Suprapubic skin (tissue), 4 donors: ENCODE results near the gene PLPP1. TPM values are rescaled to one million over a fixed set of nuclear protein-coding genes. Genes with fewer than 3 reads are reported as not detected.

Source experiments
- DNase-seq, 2 donors: peaks; one replicate each; pipeline ENCODE4 v3.0.0-alpha.2; 2019; ENCODE audit warnings: low spot score in 2 of 2
- H3K27ac ChIP-seq: fragments of 200-600 bp; sonication (generic); one replicate; pipeline ENCODE4 v1.5.1; 2019
- H3K27me3 ChIP-seq: fragments of 200-600 bp; sonication (generic); one replicate; pipeline ENCODE4 v1.5.1; 2019
- H3K36me3 ChIP-seq: fragments of 200-600 bp; sonication (generic); one replicate; pipeline ENCODE4 v1.5.1; 2019
- H3K4me1 ChIP-seq: fragments of 200-600 bp; sonication (generic); one replicate; pipeline ENCODE4 v1.5.1; 2019
- H3K4me3 ChIP-seq: fragments of 200-600 bp; sonication (generic); one replicate; pipeline ENCODE4 v1.5.1; 2019; ENCODE audit warnings: mild to moderate bottlenecking
- H3K9me3 ChIP-seq: fragments of 200-600 bp; sonication (generic); one replicate; pipeline ENCODE4 v1.5.1; 2019
- CTCF ChIP-seq, 2 donors: fragments of 200-600 bp in 1 of 2; fragments of 450-650 bp in 1 of 2; sonication (generic) in 1 of 2; IDR thresholded peaks; one replicate each; pipeline ENCODE4 v1.5.1; 2016 to 2019; ENCODE audit warnings: antibody characterized with exemption in 2 of 2, mild to moderate bottlenecking in 1 of 2, moderate library complexity in 1 of 2
- EP300 ChIP-seq: sonication (generic); formaldehyde crosslinking; IDR thresholded peaks from one replicate; pipeline ENCODE4 v1.6.1; 2017; ENCODE audit warnings: antibody characterized with exemption
- POLR2A ChIP-seq, 2 donors: fragments of 450-650 bp; IDR thresholded peaks; one replicate each; pipeline ENCODE4 v1.6.1; 2017; ENCODE audit warnings: antibody characterized with exemption in 2 of 2, mild to moderate bottlenecking in 2 of 2, moderate library complexity in 2 of 2
- POLR2AphosphoS5 ChIP-seq, 3 donors: sonication (generic); formaldehyde crosslinking; IDR thresholded peaks; one replicate each; pipeline ENCODE4 v1.6.1; 2017; ENCODE audit warnings: antibody characterized with exemption in 3 of 3
- WGBS: methylation state at CpG from one replicate; pipeline ENCODE4 v1.1.5; 2018; 5-methylcytosine and 5-hydroxymethylcytosine counted together
- total RNA-seq, 4 donors: library from RNA; depleted of rRNA; stranded (reverse); fragments of >200 nt; gene quantifications; one replicate each; pipeline ENCODE4 v1.1.0, GENCODE V29; 2016

Gene PLPP1
- total RNA-seq, 4 donors from 2014 or later = 57.8 to 81.6 (median 69.1) TPM

GRCh38 chr5:55410845-55411244, 123.9 kb downstream of the PLPP1 start:
- Histone ChIP-seq H3K27me3 (no peaks in the 10 kb centered on the region), H3K4me1 (no peaks in the 10 kb centered on the region), H3K4me3 (no peak overlapping the region), H3K27ac (no peak overlapping the region), H3K36me3 (peaks cover 15% of the 10 kb centered on the region), H3K9me3 (no peaks in the 10 kb centered on the region)
- WGBS = 65% methylated on average over 3 of the region's 3 CpGs
- no peak for TF ChIP-seq POLR2AphosphoS5 (IDR thresholded peaks at IDR 0.05)
- no peak for TF ChIP-seq EP300
- TF ChIP-seq POLR2A (IDR thresholded peaks at IDR 0.05) = no peak
- no peak for TF ChIP-seq CTCF (IDR thresholded peaks at IDR 0.05)
- DNase-seq = no peak

- no peak overlapping the region for H3K4me3 ChIP-seq
- WGBS = 92% methylated on average over 1 of the region's 1 CpG
- TF ChIP-seq CTCF (IDR thresholded peaks at IDR 0.05) = no peak
- no peak for TF ChIP-seq POLR2A (IDR thresholded peaks at IDR 0.05)
- TF ChIP-seq POLR2AphosphoS5 (IDR thresholded peaks at IDR 0.05) = no peak
- peaks cover 21% of the 10 kb centered on the region for H3K36me3 ChIP-seq
- H3K27me3 ChIP-seq = no peaks in the 10 kb centered on the region
- DNase-seq = no peak
- H3K9me3 ChIP-seq = no peaks in the 10 kb centered on the region
- H3K4me1 ChIP-seq = no peaks in the 10 kb centered on the region
- H3K27ac ChIP-seq = no peak overlapping the region
These were observed 125.0 kb downstream of the PLPP1 start for GRCh38 chr5:55409775-55410174.

GRCh38 chr5:55407984-55408383, 126.8 kb downstream of the PLPP1 start:
- H3K4me1 ChIP-seq = no peaks in the 10 kb centered on the region
- 84% methylated on average over 3 of the region's 3 CpGs for WGBS
- H3K9me3 ChIP-seq = no peaks in the 10 kb centered on the region
- H3K4me3 ChIP-seq = no peak overlapping the region
- H3K27me3 ChIP-seq = no peaks in the 10 kb centered on the region
- no peak for TF ChIP-seq CTCF (IDR thresholded peaks at IDR 0.05)
- no peak for TF ChIP-seq POLR2A (IDR thresholded peaks at IDR 0.05)
- TF ChIP-seq EP300 = no peak
- no peak for TF ChIP-seq POLR2AphosphoS5 (IDR thresholded peaks at IDR 0.05)
- H3K36me3 ChIP-seq = peaks cover 22% of the 10 kb centered on the region
- no peak overlapping the region for H3K27ac ChIP-seq
- DNase-seq = no peak

GRCh38 chr5:55407059-55407684, 127.6 kb downstream of the PLPP1 start:
- WGBS = 42% methylated on average over 1 of the region's 1 CpG
- DNase-seq = no peak
- Histone ChIP-seq H3K27ac (no peak overlapping the region), H3K9me3 (no peaks in the 10 kb centered on the region), H3K36me3 (peaks cover 23% of the 10 kb centered on the region), H3K27me3 (no peaks in the 10 kb centered on the region), H3K4me1 (no peaks in the 10 kb centered on the region), H3K4me3 (no peak overlapping the region)
- TF ChIP-seq CTCF (IDR thresholded peaks at IDR 0.05) (peak; percentile 47 to 56), POLR2A (IDR thresholded peaks at IDR 0.05) (no peak)

GRCh38 chr5:55406292-55406691, 128.5 kb downstream of the PLPP1 start:
- WGBS = 86% methylated on average over 2 of the region's 2 CpGs
- H3K27me3 ChIP-seq = no peaks in the 10 kb centered on the region
- H3K4me3 ChIP-seq = no peak overlapping the region
- no peak overlapping the region for H3K27ac ChIP-seq
- DNase-seq = no peak
- H3K4me1 ChIP-seq = no peaks in the 10 kb centered on the region
- H3K9me3 ChIP-seq = no peaks in the 10 kb centered on the region
- H3K36me3 ChIP-seq = peaks cover 30% of the 10 kb centered on the region
- TF ChIP-seq POLR2AphosphoS5 (IDR thresholded peaks at IDR 0.05) (no peak), POLR2A (IDR thresholded peaks at IDR 0.05) (no peak), EP300 (no peak), CTCF (IDR thresholded peaks at IDR 0.05) (no peak)
